Endothelial cell of umbilical vein (primary cell): Measurements from ENCODE around the gene PIK3CG. TPM values are rescaled to one million over a fixed set of nuclear protein-coding genes. Genes with fewer than 3 reads are reported as not detected.

Experiments
- BruUV-seq: library from RNA; stranded (reverse); fragments of 400-500 nt; replicated peaks from 2 replicates; lab custom pipeline; 2021; lab: Mats Ljungman, UMichigan
- CTCF ChIA-PET: fragments of 300-600, 350-600 bp; sonication (Branson Sonifier 250); formaldehyde crosslinking; loops from one replicate; lab custom pipeline; 2021; ENCODE audit warnings: antibody characterized with exemption, inconsistent platforms; lab: Charles Lee
- POLR2A ChIA-PET: fragments of 300-600, 350-600 bp; sonication (Branson Sonifier 250); formaldehyde crosslinking; loops from one replicate; lab custom pipeline; 2021; ENCODE audit warnings: antibody characterized with exemption, inconsistent platforms; lab: Charles Lee
- DNase-seq: peaks from one replicate; pipeline ENCODE4 v3.0.0-alpha.2; 2011; ENCODE audit warnings: low read depth, low spot score
- FAIRE-seq: peaks from 2 replicates; lab custom pipeline; 2011; peaks lifted over from hg19 to GRCh38; lab: Jason Lieb, UNC
- H2AFZ ChIP-seq: 2 replicates; pipeline ENCODE4 v1.6.0; 2012; ENCODE audit warnings: low read depth, low read length, control low read depth, inconsistent platforms
- H3K27ac ChIP-seq: 2 replicates; pipeline ENCODE4 v1.5.1; 2011; ENCODE audit warnings: low read depth, mild to moderate bottlenecking, control low read depth, low read length, moderate library complexity; ENCODE audit not compliant: insufficient read depth
- H3K27me3 ChIP-seq, 2 experiments: 2 replicates each; pipeline versions ENCODE4 v1.6.0 to v1.6.1; 2011; ENCODE audit warnings: low read length in 2 of 2, mixed read lengths in 1 of 2; ENCODE audit not compliant: control insufficient read depth in 2 of 2, insufficient read depth in 2 of 2
- H3K36me3 ChIP-seq, 2 experiments: 2 replicates in 1 of 2; 3 replicates in 1 of 2; pipeline ENCODE4 v1.5.1; 2011; ENCODE audit warnings: low read length in 2 of 2, mild to moderate bottlenecking in 1 of 2, moderate library complexity in 1 of 2; ENCODE audit not compliant: control insufficient read depth in 2 of 2, insufficient read depth in 2 of 2; ENCODE audit errors: extremely low read depth in 1 of 2
- H3K4me1 ChIP-seq: 3 replicates; pipeline ENCODE4 v1.5.1; 2011; ENCODE audit warnings: mild to moderate bottlenecking, low read length; ENCODE audit not compliant: control insufficient read depth, insufficient read depth; ENCODE audit errors: extremely low read depth
- H3K4me2 ChIP-seq: 2 replicates; pipeline ENCODE4 v1.6.1; 2011; ENCODE audit warnings: low read length, control low read depth, mixed read lengths; ENCODE audit not compliant: insufficient read depth
- H3K4me3 ChIP-seq, 3 experiments: fragments of 200-600 bp in 1 of 3; sonication (generic), shearing (Covaris generic) in 1 of 3; replicated peaks in 1 of 3; 2 replicates each; pipeline ENCODE4 v1.5.1; 2011 to 2016; ENCODE audit warnings: control low read depth in 3 of 3, low read length in 3 of 3, mild to moderate bottlenecking in 2 of 3, inconsistent platforms in 1 of 3, low read depth in 1 of 3, moderate library complexity in 1 of 3; ENCODE audit not compliant: insufficient read depth in 1 of 3
- H3K79me2 ChIP-seq: 2 replicates; pipeline ENCODE4 v1.6.0; 2012; ENCODE audit warnings: low read length, inconsistent platforms; ENCODE audit not compliant: control insufficient read depth, insufficient read depth
- H3K9ac ChIP-seq: replicated peaks from 2 replicates; pipeline ENCODE3; 2011; ENCODE audit warnings: low read length, control low read depth; ENCODE audit not compliant: insufficient read depth; ENCODE audit errors: extremely low read depth
- H3K9me1 ChIP-seq: replicated peaks from 3 replicates; pipeline ENCODE4 v1.6.0; 2011; ENCODE audit warnings: mild to moderate bottlenecking, low read length; ENCODE audit not compliant: control insufficient read depth, insufficient read depth; ENCODE audit errors: extremely low read depth
- H3K9me3 ChIP-seq: replicated peaks from 2 replicates; pipeline ENCODE4 v1.5.1; 2012; ENCODE audit warnings: low read length, inconsistent platforms; ENCODE audit not compliant: control insufficient read depth, insufficient read depth
- H4K20me1 ChIP-seq: replicated peaks from 2 replicates; pipeline ENCODE3; 2011; ENCODE audit warnings: mild to moderate bottlenecking, low read length; ENCODE audit not compliant: control insufficient read depth, insufficient read depth; ENCODE audit errors: extremely low read depth
- GATA2 ChIP-seq: IDR thresholded peaks from 2 replicates; pipeline ENCODE4 v1.7.0; 2011; ENCODE audit warnings: low read depth, mild to moderate bottlenecking, moderate library complexity, mixed read lengths, low read length; ENCODE audit not compliant: insufficient read length, insufficient read depth
- POLR2A ChIP-seq: IDR thresholded peaks from 2 replicates; pipeline ENCODE4 v1.6.1; 2012; ENCODE audit warnings: low read depth, mild to moderate bottlenecking, control low read depth, low read length
- POLR2AphosphoS5 ChIP-seq: IDR thresholded peaks from 2 replicates; pipeline ENCODE4 v1.6.1; 2012; ENCODE audit warnings: low read depth, mild to moderate bottlenecking, control low read depth, low read length, moderate library complexity; ENCODE audit not compliant: insufficient read depth
- dilution Hi-C: fragments of 300-500 bp; cut with MboI; formaldehyde crosslinking; loops from one replicate; pipeline ENCODE4 v1.15.0; 2019; ENCODE audit warnings: low sequenced_read_pairs; ENCODE audit not compliant: extremely low pct_ligation_motif_present
- intact Hi-C: fragments of 100-400 bp; cut with micrococcal nuclease; formaldehyde crosslinking; loops from one replicate; pipeline ENCODE4 v1.10.0; 2022
- polyA plus RNA-seq, 4 experiments: library from polyadenylated mRNA; depleted of rRNA in 3 of 4; stranded (reverse) in 3 of 4; unstranded in 1 of 4; fragments of >200 nt; gene quantifications; 2 replicates each; pipeline versions ENCODE4 v1.2.1 to v1.2.3, GENCODE V29; 2011 to 2012; ENCODE audit warnings: missing spikeins in 1 of 4
- total RNA-seq: library from RNA; stranded (reverse); gene quantifications from 2 replicates; pipeline ENCODE4 v1.2.3, GENCODE V29; 2021
- TF ChIP-seq, protein P1 (sequence below), 2 donors: IDR thresholded peaks; 1 replicate in 1 of 2; 2 replicates in 1 of 2; pipeline ENCODE4 v1.5.1; 2011; ENCODE audit warnings: low read length in 2 of 2, mild to moderate bottlenecking in 2 of 2, moderate library complexity in 2 of 2, control low read depth in 1 of 2, inconsistent platforms in 1 of 2, low read depth in 1 of 2; ENCODE audit not compliant: insufficient read depth in 1 of 2; ENCODE audit errors: extremely low read depth in 1 of 2

Gene PIK3CG
- total and polyA plus RNA-seq, 2 donors (not counting 3 experiments of a cell fraction or from before 2014, with no cell fraction given), result 1.2 to 6.2 TPM

DNA sequence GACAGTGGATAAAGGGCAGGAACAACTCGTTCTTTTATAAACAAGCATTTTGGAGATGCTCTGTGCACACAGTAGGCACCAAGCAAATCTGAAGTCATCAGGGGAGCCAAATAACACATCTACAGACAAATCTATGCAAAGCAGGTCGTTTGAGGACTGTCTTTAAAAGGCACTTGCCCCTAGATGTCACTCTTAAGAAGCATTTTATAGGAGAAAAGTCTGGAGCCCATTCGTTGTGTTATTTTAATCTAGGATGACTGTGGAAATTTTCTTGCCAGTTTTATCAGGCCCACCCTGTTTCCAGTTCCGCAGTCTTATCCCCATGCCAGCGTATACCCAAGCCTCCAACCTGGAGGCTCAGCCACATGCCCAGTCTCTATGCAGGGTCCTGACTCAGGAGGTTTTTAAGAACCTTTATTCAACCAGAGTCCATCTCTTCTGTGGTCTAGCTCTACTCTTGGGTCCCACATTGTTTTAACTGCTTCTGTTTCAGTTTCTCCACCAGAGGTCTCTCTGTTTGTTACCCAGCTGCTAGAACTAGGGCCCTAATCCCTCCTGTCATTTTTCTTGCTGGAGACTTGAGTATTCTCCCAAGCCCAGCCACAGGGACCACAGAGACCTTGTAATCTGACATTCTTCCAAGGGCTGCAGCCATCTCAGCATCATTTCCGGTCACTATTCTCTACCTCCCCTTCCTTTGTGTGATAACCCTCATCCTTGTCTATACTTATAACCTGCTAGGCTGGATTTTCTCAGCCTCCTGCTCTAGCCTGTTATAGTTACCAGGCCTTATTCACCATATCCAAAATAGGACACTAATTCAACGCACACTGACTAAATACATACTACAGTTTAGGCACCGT lies 26.7 kb downstream of the PIK3CG start:
- no peaks in the 10 kb centered on the region for H3K9me1 ChIP-seq
- intact Hi-C loops, result no loop called here
- BruUV-seq, result no TSS peak
- POLR2A ChIA-PET, result no interaction called here
- H3K4me3 ChIP-seq, result no peak overlapping the region
- H2AFZ ChIP-seq, result no peak overlapping the region
- FAIRE-seq (peak; percentile 55), DNase-seq (no peak)
- no peaks in the 10 kb centered on the region for H3K4me1 ChIP-seq
- TF ChIP-seq GATA2 (no peak), POLR2AphosphoS5 (no peak), POLR2A (no peak)
- TF ChIP-seq, protein P1, sequence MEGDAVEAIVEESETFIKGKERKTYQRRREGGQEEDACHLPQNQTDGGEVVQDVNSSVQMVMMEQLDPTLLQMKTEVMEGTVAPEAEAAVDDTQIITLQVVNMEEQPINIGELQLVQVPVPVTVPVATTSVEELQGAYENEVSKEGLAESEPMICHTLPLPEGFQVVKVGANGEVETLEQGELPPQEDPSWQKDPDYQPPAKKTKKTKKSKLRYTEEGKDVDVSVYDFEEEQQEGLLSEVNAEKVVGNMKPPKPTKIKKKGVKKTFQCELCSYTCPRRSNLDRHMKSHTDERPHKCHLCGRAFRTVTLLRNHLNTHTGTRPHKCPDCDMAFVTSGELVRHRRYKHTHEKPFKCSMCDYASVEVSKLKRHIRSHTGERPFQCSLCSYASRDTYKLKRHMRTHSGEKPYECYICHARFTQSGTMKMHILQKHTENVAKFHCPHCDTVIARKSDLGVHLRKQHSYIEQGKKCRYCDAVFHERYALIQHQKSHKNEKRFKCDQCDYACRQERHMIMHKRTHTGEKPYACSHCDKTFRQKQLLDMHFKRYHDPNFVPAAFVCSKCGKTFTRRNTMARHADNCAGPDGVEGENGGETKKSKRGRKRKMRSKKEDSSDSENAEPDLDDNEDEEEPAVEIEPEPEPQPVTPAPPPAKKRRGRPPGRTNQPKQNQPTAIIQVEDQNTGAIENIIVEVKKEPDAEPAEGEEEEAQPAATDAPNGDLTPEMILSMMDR (IDR thresholded peaks at IDR 0.05; ENCODE audit: extremely low read depth in 1 of 2, insufficient read depth in 1 of 2, low read depth in 1 of 2, low read length in 2 of 2), result no peak
- dilution Hi-C loops, result no loop called here
- H4K20me1 ChIP-seq, result no peaks in the 10 kb centered on the region
- H3K36me3 ChIP-seq, result no peaks in the 10 kb centered on the region
- H3K27me3 ChIP-seq, result no peaks in the 10 kb centered on the region
- H3K79me2 ChIP-seq, result no peaks in the 10 kb centered on the region
- H3K4me2 ChIP-seq, result no peak overlapping the region
- H3K9me3 ChIP-seq, result no peaks in the 10 kb centered on the region
- CTCF ChIA-PET, result interaction anchor here (0.8 to 1.2 kb wide), 3 partner anchors 56 to 258 kb away, joined by 3 to 5 read pairs (median 3); no protein-coding TSS in a partner anchor
- H3K9ac ChIP-seq, result no peak overlapping the region
- H3K27ac ChIP-seq, result no peak overlapping the region
